GM12892 (cell line): ENCODE data around the gene PBLD.

Experiments used
- POLR2A ChIP-seq: IDR thresholded peaks from 2 replicates; pipeline ENCODE4 v1.6.1; 2011; ENCODE audit warnings: low read depth, low read length, control low read depth
- POLR2AphosphoS5 ChIP-seq: IDR thresholded peaks from 2 replicates; pipeline ENCODE4 v1.6.1; 2011; ENCODE audit warnings: low read depth, low read length, control low read depth
- TAF1 ChIP-seq: IDR thresholded peaks from 2 replicates; pipeline ENCODE4 v1.6.1; 2011; ENCODE audit warnings: low read depth, mild to moderate bottlenecking, control low read depth, low read length, borderline replicate concordance

- TF ChIP-seq POLR2A = no peak
- no peak for TF ChIP-seq POLR2AphosphoS5
- no peak for TF ChIP-seq TAF1
These were observed 56.5 kb downstream of the PBLD start for GRCh38 chr10:68276224-68276623.
